Karpas-422 (cell line): Measurements from ENCODE around the gene HTR1E. TPM values are rescaled to one million over a fixed set of nuclear protein-coding genes. Genes with fewer than 3 reads are reported as not detected.
A peak's percentile ranks its signal among the peaks of the same experiment; 100 is the strongest.

ENCODE experiments used
- DNase-seq: peaks from one replicate; pipeline ENCODE4 v3.0.0-alpha.2; 2015
- H2AFZ ChIP-seq: fragments of 200-600 bp; sonication (generic); 2 replicates; pipeline ENCODE4 v1.6.1; 2014; ENCODE audit warnings: antibody characterized with exemption, low read length, mixed read lengths
- H3K27ac ChIP-seq: fragments of 200-600 bp; sonication (generic); 2 replicates; pipeline ENCODE4 v1.5.1; 2014; ENCODE audit warnings: mild to moderate bottlenecking, low read length, moderate library complexity
- H3K27me3 ChIP-seq: fragments of 200-600 bp; sonication (generic); 2 replicates; pipeline ENCODE4 v1.6.1; 2014; ENCODE audit warnings: low read length, mixed read lengths
- H3K36me3 ChIP-seq: fragments of 200-600 bp; sonication (generic); 2 replicates; pipeline ENCODE4 v1.6.1; 2014; ENCODE audit warnings: low read length, mixed read lengths; ENCODE audit not compliant: insufficient read depth
- H3K4me1 ChIP-seq: fragments of 200-600 bp; sonication (generic); 2 replicates; pipeline ENCODE4 v1.6.1; 2014; ENCODE audit warnings: mild to moderate bottlenecking, low read length, mixed read lengths
- H3K4me2 ChIP-seq: fragments of 200-600 bp; sonication (generic); 2 replicates; pipeline ENCODE4 v1.6.1; 2014; ENCODE audit warnings: low read length, low read depth, mild to moderate bottlenecking; ENCODE audit not compliant: poor library complexity, severe bottlenecking
- H3K4me3 ChIP-seq: fragments of 200-600 bp; sonication (generic); 2 replicates; pipeline ENCODE4 v1.5.1; 2014; ENCODE audit warnings: mild to moderate bottlenecking, antibody characterized with exemption, low read length, mixed read lengths
- H3K79me2 ChIP-seq: fragments of 200-600 bp; sonication (generic); 2 replicates; pipeline ENCODE4 v1.6.1; 2014; ENCODE audit warnings: mild to moderate bottlenecking, low read length, mixed read lengths
- H3K9ac ChIP-seq: fragments of 200-600 bp; sonication (generic); 2 replicates; pipeline ENCODE4 v1.6.0; 2014; ENCODE audit warnings: low read length
- H3K9me2 ChIP-seq: fragments of 200-600 bp; sonication (generic), shearing (Covaris generic); replicated peaks from 2 replicates; pipeline ENCODE4 v1.6.0; 2014; ENCODE audit warnings: mild to moderate bottlenecking, low read length, moderate library complexity; ENCODE audit not compliant: insufficient read depth
- H3K9me3 ChIP-seq: fragments of 300-700, 200-600 bp; sonication (generic); 2 replicates; pipeline ENCODE4 v1.6.1; 2014; ENCODE audit warnings: low read length, mixed read lengths
- H4K20me1 ChIP-seq: fragments of 200-600 bp; sonication (generic); 2 replicates; pipeline ENCODE4 v1.6.1; 2014; ENCODE audit warnings: mild to moderate bottlenecking, antibody characterized with exemption, low read length, low read depth; ENCODE audit not compliant: insufficient read depth
- small RNA-seq: library from RNA; depleted of rRNA; stranded (forward); fragments of <200 nt; gene quantifications from one replicate; pipeline ENCODE3, GENCODE V24; 2014
- total RNA-seq: library from RNA; depleted of rRNA; stranded (reverse); fragments of >200 nt; shearing (Covaris generic); gene quantifications from 2 replicates; pipeline ENCODE4 v1.2.3, GENCODE V29; 2014; ENCODE audit warnings: low replicate concordance; rRNA removed

The HTR1E gene
- total RNA-seq, 1 experiment from 2014 or later = not detected

- H3K36me3 ChIP-seq = no peaks in the 10 kb centered on the region
- no peaks in the 10 kb centered on the region for H4K20me1 ChIP-seq
- no peak overlapping the region for H3K27ac ChIP-seq
- H3K9ac ChIP-seq = no peak overlapping the region
- DNase-seq = peak; percentile 60
- H3K4me2 ChIP-seq = no peak overlapping the region
- no peaks in the 10 kb centered on the region for H3K9me3 ChIP-seq
- no peaks in the 10 kb centered on the region for H3K9me2 ChIP-seq
- H3K4me3 ChIP-seq = no peak overlapping the region
- H3K27me3 ChIP-seq = no peaks in the 10 kb centered on the region
- no peaks in the 10 kb centered on the region for H3K79me2 ChIP-seq
- H2AFZ ChIP-seq = no peak overlapping the region
- H3K4me1 ChIP-seq = no peaks in the 10 kb centered on the region
Observed at GRCh38 chr6:87045521-87046075, 108.3 kb downstream of the HTR1E start.

GRCh38 chr6:87049779-87050178, 112.5 kb downstream of the HTR1E start:
- Histone ChIP-seq H3K4me2 (no peak overlapping the region), H3K27me3 (no peaks in the 10 kb centered on the region), H2AFZ (no peak overlapping the region), H3K9me2 (no peaks in the 10 kb centered on the region), H3K4me1 (no peaks in the 10 kb centered on the region), H3K36me3 (no peaks in the 10 kb centered on the region), H3K9ac (no peak overlapping the region), H3K27ac (no peak overlapping the region), H3K79me2 (no peaks in the 10 kb centered on the region), H3K4me3 (no peak overlapping the region), H4K20me1 (no peaks in the 10 kb centered on the region), H3K9me3 (no peaks in the 10 kb centered on the region)
- DNase-seq = no peak

GRCh38 chr6:87053312-87053711, 116.0 kb downstream of the HTR1E start:
- Histone ChIP-seq H3K27me3 (no peaks in the 10 kb centered on the region), H2AFZ (no peak overlapping the region), H4K20me1 (no peaks in the 10 kb centered on the region)

GRCh38 chr6:87054143-87054833, 117.0 kb downstream of the HTR1E start:
- Histone ChIP-seq H3K4me3 (no peak overlapping the region), H2AFZ (no peak overlapping the region), H3K4me2 (no peak overlapping the region), H3K9ac (no peak overlapping the region), H3K36me3 (no peaks in the 10 kb centered on the region), H4K20me1 (no peaks in the 10 kb centered on the region), H3K4me1 (no peaks in the 10 kb centered on the region), H3K27me3 (no peaks in the 10 kb centered on the region), H3K27ac (no peak overlapping the region), H3K9me3 (no peaks in the 10 kb centered on the region), H3K79me2 (no peaks in the 10 kb centered on the region), H3K9me2 (no peaks in the 10 kb centered on the region)
- DNase-seq = no peak

More at GRCh38 chr6:87053312-87053711, 116.0 kb downstream of the HTR1E start:
- no peak overlapping the region for H3K4me3 ChIP-seq
- H3K4me2 ChIP-seq = no peak overlapping the region
- no peaks in the 10 kb centered on the region for H3K79me2 ChIP-seq
- H3K9me2 ChIP-seq = no peaks in the 10 kb centered on the region
- H3K36me3 ChIP-seq = no peaks in the 10 kb centered on the region
- no peak overlapping the region for H3K27ac ChIP-seq
- H3K9me3 ChIP-seq = no peaks in the 10 kb centered on the region
- H3K4me1 ChIP-seq = no peaks in the 10 kb centered on the region
- DNase-seq = no peak
- H3K9ac ChIP-seq = no peak overlapping the region

GRCh38 chr6:87059943-87060342, 122.6 kb downstream of the HTR1E start:
- Histone ChIP-seq H3K9me3 (no peaks in the 10 kb centered on the region), H2AFZ (no peak overlapping the region), H3K27me3 (no peaks in the 10 kb centered on the region), H4K20me1 (no peaks in the 10 kb centered on the region), H3K9ac (no peak overlapping the region), H3K4me2 (no peak overlapping the region), H3K27ac (no peak overlapping the region), H3K9me2 (no peaks in the 10 kb centered on the region), H3K36me3 (no peaks in the 10 kb centered on the region), H3K4me1 (no peaks in the 10 kb centered on the region), H3K4me3 (no peak overlapping the region), H3K79me2 (no peaks in the 10 kb centered on the region)
- DNase-seq = no peak

GRCh38 chr6:87065117-87065516, 127.8 kb downstream of the HTR1E start:
- Histone ChIP-seq H3K27me3 (no peaks in the 10 kb centered on the region), H3K4me2 (no peak overlapping the region), H3K9me2 (no peaks in the 10 kb centered on the region), H3K4me1 (peaks cover 7% of the 10 kb centered on the region), H3K9ac (no peak overlapping the region), H3K79me2 (no peaks in the 10 kb centered on the region), H4K20me1 (no peaks in the 10 kb centered on the region), H3K4me3 (no peak overlapping the region), H2AFZ (no peak overlapping the region), H3K27ac (no peak overlapping the region), H3K9me3 (no peaks in the 10 kb centered on the region), H3K36me3 (no peaks in the 10 kb centered on the region)
- no peak for DNase-seq

Small RNA genes within 50 kb of the gene (small RNA-seq; reads per million reads assigned to genes)
- gene AL157777.2 = not detected
- gene MTHFD2P2 = not detected

Other genes starting within 250 kb of the HTR1E start
- not detected in 2 replicates for gene CGA, start 157.6 kb downstream of the HTR1E start, total RNA-seq
- 61.8 and 62.8 TPM in 2 replicates for gene ZNF292, start 218.0 kb downstream of the HTR1E start, total RNA-seq